SK-N-SH (cell line): Measurements from ENCODE around the gene TIMP2. TPM values are rescaled to one million over a fixed set of nuclear protein-coding genes. Genes with fewer than 3 reads are reported as not detected.

Experiments
- CTCF ChIA-PET: fragments of 300-600, 350-600 bp; formaldehyde crosslinking; extraction: SDS; loops from one replicate; lab custom pipeline; 2021; lab: Yijun Ruan, JAX
- POLR2A ChIA-PET: fragments of 350-600 bp; sonication (Branson Sonifier 250); formaldehyde crosslinking; extraction: SDS; loops from one replicate; lab custom pipeline; 2020; ENCODE audit warnings: antibody characterized with exemption, inconsistent platforms; lab: Yijun Ruan, JAX
- DNase-seq: peaks from one replicate; pipeline ENCODE4 v3.0.0; 2012
- H2AFZ ChIP-seq: fragments of 200-600 bp; sonication (generic); 2 replicates; pipeline ENCODE4 v1.8.1; 2016; ENCODE audit warnings: antibody characterized with exemption, mild to moderate bottlenecking, low read depth
- H3F3A ChIP-seq: fragments of 200-600 bp; sonication (generic); replicated peaks from 2 replicates; pipeline ENCODE3; 2016; ENCODE audit warnings: antibody characterized with exemption, mild to moderate bottlenecking; ENCODE audit not compliant: insufficient read depth
- H3K27ac ChIP-seq, 2 experiments: fragments of 200-500 bp in 1 of 2; fragments of 200-600 bp in 1 of 2; sonication (Bioruptor generic) in 1 of 2; sonication (generic), shearing (Covaris generic) in 1 of 2; 2 replicates each; pipeline versions ENCODE4 v1.5.1 to v1.6.1; 2014 to 2016; ENCODE audit warnings: low read depth in 2 of 2, inconsistent platforms in 1 of 2, low read length in 1 of 2, mild to moderate bottlenecking in 1 of 2, mixed read lengths in 1 of 2
- H3K27me3 ChIP-seq: fragments of 200-600 bp; sonication (generic), shearing (Covaris generic); 2 replicates; pipeline ENCODE4 v1.6.1; 2016; ENCODE audit warnings: mixed run types; ENCODE audit not compliant: insufficient read depth
- H3K36me3 ChIP-seq, 2 experiments: fragments of 200-500 bp in 1 of 2; fragments of 200-600 bp in 1 of 2; sonication (Bioruptor generic) in 1 of 2; sonication (generic) in 1 of 2; replicated peaks in 1 of 2; 2 replicates each; pipeline versions ENCODE3 to v1.5.1; 2014 to 2016; ENCODE audit warnings: low read length in 1 of 2, mild to moderate bottlenecking in 1 of 2; ENCODE audit not compliant: insufficient read depth in 2 of 2, control insufficient read depth in 1 of 2
- H3K4me1 ChIP-seq, 2 experiments: fragments of 200-500 bp in 1 of 2; fragments of 200-600 bp in 1 of 2; sonication (Bioruptor generic) in 1 of 2; sonication (generic), shearing (Covaris generic) in 1 of 2; 2 replicates each; pipeline versions ENCODE4 v1.5.1 to v1.6.1; 2014 to 2016; ENCODE audit warnings: low read depth in 1 of 2, low read length in 1 of 2, mixed run types in 1 of 2; ENCODE audit not compliant: insufficient read depth in 2 of 2, control insufficient read depth in 1 of 2
- H3K4me2 ChIP-seq: fragments of 200-600 bp; sonication (generic), shearing (Covaris generic); 2 replicates; pipeline ENCODE4 v1.6.1; 2017; ENCODE audit warnings: mixed run types
- H3K4me3 ChIP-seq, 2 experiments: fragments of 200-500 bp in 1 of 2; fragments of 200-600 bp in 1 of 2; sonication (Bioruptor generic) in 1 of 2; sonication (generic), shearing (Covaris generic) in 1 of 2; 2 replicates each; pipeline versions ENCODE4 v1.5.1 to v1.8.1; 2014 to 2016; ENCODE audit warnings: low read depth in 2 of 2, inconsistent platforms in 1 of 2, low read length in 1 of 2, mild to moderate bottlenecking in 1 of 2, mixed read lengths in 1 of 2, moderate library complexity in 1 of 2
- H3K79me2 ChIP-seq: fragments of 200-600 bp; sonication (generic); 2 replicates; pipeline ENCODE4 v1.8.1; 2017; ENCODE audit warnings: mild to moderate bottlenecking; ENCODE audit not compliant: insufficient read depth
- H3K9ac ChIP-seq: fragments of 200-600 bp; sonication (generic); 2 replicates; pipeline ENCODE4 v1.6.1; 2017; ENCODE audit warnings: mixed run types
- H3K9me2 ChIP-seq: fragments of 200-600 bp; sonication (generic); 2 replicates; pipeline ENCODE4 v1.6.1; 2017; ENCODE audit warnings: mixed run types
- H3K9me3 ChIP-seq: fragments of 200-600 bp; sonication (generic); 2 replicates; pipeline ENCODE4 v1.6.1; 2017; ENCODE audit warnings: mixed run types, mild to moderate bottlenecking, moderate library complexity
- H4K20me1 ChIP-seq: fragments of 200-600 bp; sonication (generic); 2 replicates; pipeline ENCODE4 v1.6.1; 2017; ENCODE audit warnings: mild to moderate bottlenecking, mixed run types; ENCODE audit not compliant: insufficient read depth
- CHD2 ChIP-seq: fragments of 150-350 bp; IDR thresholded peaks from 2 replicates; pipeline ENCODE4 v1.6.1; 2018; ENCODE audit warnings: low read length; ENCODE audit not compliant: partially characterized antibody
- ELF1 ChIP-seq: IDR thresholded peaks from 2 replicates; pipeline ENCODE4 v1.4.0; 2012
- EP300 ChIP-seq, 2 experiments: IDR thresholded peaks; 2 replicates each; pipeline versions ENCODE4 v1.4.0 to v1.6.1; 2012; ENCODE audit warnings: borderline replicate concordance in 1 of 2, low read depth in 1 of 2, low read length in 1 of 2
- EZH2phosphoT487 ChIP-seq: fragments of 200-600 bp; sonication (generic); IDR thresholded peaks from 2 replicates; pipeline ENCODE4 v1.6.1; 2017; ENCODE audit warnings: low read depth, mixed run types, mild to moderate bottlenecking, antibody characterized with exemption, moderate library complexity, borderline replicate concordance
- FOXM1 ChIP-seq: IDR thresholded peaks from 2 replicates; pipeline ENCODE4 v1.4.0; 2012; ENCODE audit warnings: low read depth, mild to moderate bottlenecking
- GATA2 ChIP-seq: sonication (generic); formaldehyde crosslinking; IDR thresholded peaks from 2 replicates; pipeline ENCODE4 v1.5.0; 2020; ENCODE audit warnings: mild to moderate bottlenecking, missing genetic modification reagents
- JUND ChIP-seq: IDR thresholded peaks from 2 replicates; pipeline ENCODE4 v1.4.0; 2012
- MAX ChIP-seq: IDR thresholded peaks from 2 replicates; pipeline ENCODE4 v1.4.0; 2012; ENCODE audit warnings: low read depth
- MEF2A ChIP-seq: IDR thresholded peaks from 2 replicates; pipeline ENCODE4 v1.4.0; 2012; ENCODE audit warnings: low read depth, borderline replicate concordance
- MXI1 ChIP-seq: IDR thresholded peaks from 2 replicates; pipeline ENCODE4 v1.6.1; 2012; ENCODE audit warnings: mild to moderate bottlenecking, low read depth, low read length, improper control_type of control experiment
- POLR2AphosphoS5 ChIP-seq: IDR thresholded peaks from 2 replicates; pipeline ENCODE4 v1.6.1; 2012; ENCODE audit warnings: low read depth, low read length
- RCOR1 ChIP-seq: fragments of 150-350 bp; IDR thresholded peaks from 2 replicates; pipeline ENCODE4 v1.6.1; 2017; ENCODE audit warnings: antibody characterized with exemption, low read length
- RFX5 ChIP-seq: IDR thresholded peaks from 2 replicates; pipeline ENCODE4 v1.6.1; 2012; ENCODE audit warnings: mild to moderate bottlenecking, improper control_type of control experiment, low read length
- SIN3A ChIP-seq: IDR thresholded peaks from 2 replicates; pipeline ENCODE4 v1.6.1; 2012; ENCODE audit warnings: low read depth, mild to moderate bottlenecking, low read length, moderate library complexity, borderline replicate concordance
- TAF1 ChIP-seq: IDR thresholded peaks from 2 replicates; pipeline ENCODE4 v1.6.1; 2012; ENCODE audit warnings: low read depth, mild to moderate bottlenecking, low read length, moderate library complexity, borderline replicate concordance
- TCF12 ChIP-seq: IDR thresholded peaks from 2 replicates; pipeline ENCODE4 v1.4.0; 2012
- USF2 ChIP-seq: fragments of 150-350 bp; IDR thresholded peaks from 2 replicates; pipeline ENCODE4 v1.6.1; 2017; ENCODE audit warnings: antibody characterized with exemption, low read length, low read depth, borderline replicate concordance
- WGBS: methylation state at CpG from one replicate; pipeline ENCODE4 v1.1.6; 2017; ENCODE audit warnings: low lambda C conversion rate; 5-methylcytosine and 5-hydroxymethylcytosine counted together
- polyA plus RNA-seq, 3 experiments: library from polyadenylated mRNA; depleted of rRNA; stranded (reverse); fragments of >200 nt; gene quantifications; 2 replicates each; pipeline ENCODE4 v1.2.3, GENCODE V29; 2012
- TF ChIP-seq, protein P1 (sequence below): IDR thresholded peaks from 2 replicates; pipeline ENCODE4 v1.4.0; 2012; ENCODE audit warnings: low read depth, borderline replicate concordance
- TF ChIP-seq, protein P2 (sequence below): IDR thresholded peaks from 2 replicates; pipeline ENCODE4; 2012

TIMP2 gene
- polyA plus RNA-seq, 1 of the 3 experiments (the other 2 are of a cell fraction): 441 TPM

- TF ChIP-seq EP300 (IDR thresholded peaks at IDR 0.05; ENCODE audit: borderline replicate concordance in 1 of 2, low read depth in 1 of 2, low read length in 1 of 2) (peak in 1 of 2 experiments; percentile 87; a peak in 2 of 4 replicates), JUND (peak; percentile 97; the same call in 1 of the 2 replicates), MAX (peak; percentile 84), SIN3A (peak; percentile 23; the same call in 1 of the 2 replicates), POLR2AphosphoS5 (peak; percentile 50; the same call in 1 of the 2 replicates), RCOR1 (no peak), USF2 (no peak)
- TF ChIP-seq, protein P1, sequence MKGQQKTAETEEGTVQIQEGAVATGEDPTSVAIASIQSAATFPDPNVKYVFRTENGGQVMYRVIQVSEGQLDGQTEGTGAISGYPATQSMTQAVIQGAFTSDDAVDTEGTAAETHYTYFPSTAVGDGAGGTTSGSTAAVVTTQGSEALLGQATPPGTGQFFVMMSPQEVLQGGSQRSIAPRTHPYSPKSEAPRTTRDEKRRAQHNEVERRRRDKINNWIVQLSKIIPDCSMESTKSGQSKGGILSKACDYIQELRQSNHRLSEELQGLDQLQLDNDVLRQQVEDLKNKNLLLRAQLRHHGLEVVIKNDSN: peak; percentile 64; the same call in 1 of the 2 replicates
Measured at GRCh38 chr17:78933025-78933958, 8.1 kb upstream of the TIMP2 start (continued).

DNA sequence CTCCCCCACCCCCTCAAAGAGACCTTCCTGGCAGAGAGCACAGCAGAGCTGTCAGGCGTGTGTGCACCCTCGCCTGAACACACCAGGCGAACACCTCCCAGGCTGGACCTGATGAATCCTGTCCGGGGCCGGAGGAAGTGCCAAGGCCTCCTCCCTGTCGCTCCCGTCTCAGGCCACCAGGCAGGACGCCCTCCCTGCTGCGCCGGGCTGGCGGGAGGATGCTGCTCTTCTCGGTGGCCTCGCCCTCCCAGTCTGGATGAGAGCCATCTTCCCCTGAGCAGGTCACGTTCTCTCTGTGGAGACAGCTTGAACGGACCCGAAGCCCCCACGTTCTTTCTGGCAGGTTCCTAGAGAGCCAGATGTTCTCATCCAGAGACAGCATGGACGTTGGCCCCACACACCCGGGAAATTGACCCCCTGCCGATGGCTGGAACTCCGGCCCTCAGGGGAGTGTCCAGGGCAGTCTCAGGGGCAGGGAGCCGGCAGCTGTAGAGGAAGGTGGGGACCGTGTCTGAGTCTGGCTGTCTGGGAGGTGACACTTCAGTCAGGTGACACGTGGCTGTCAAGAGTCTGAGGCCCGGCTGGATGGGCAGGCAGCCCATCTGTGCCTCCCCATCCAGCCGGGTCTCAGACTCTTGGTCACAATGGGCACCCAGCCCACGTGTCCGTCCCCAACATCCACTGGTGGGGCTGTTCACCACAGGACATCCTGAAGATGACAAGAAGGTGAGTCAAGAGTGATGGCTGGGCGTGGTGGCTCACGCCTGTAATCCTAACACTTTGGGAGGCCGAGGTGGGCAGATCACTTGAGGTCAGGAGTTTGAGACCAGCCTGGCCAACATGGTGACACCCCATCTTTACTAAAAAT, 5.0 kb upstream of the TIMP2 start:
- Histone ChIP-seq H3K27ac (no peak overlapping the region), H3K4me1 (peaks cover 32 to 34% of the 10 kb centered on the region in 2 experiments), H4K20me1 (no peaks in the 10 kb centered on the region), H3F3A (peaks cover 32% of the 10 kb centered on the region), H3K36me3 (no peaks in the 10 kb centered on the region), H3K9ac (no peak overlapping the region), H3K4me2 (no peak overlapping the region), H3K4me3 (no peak overlapping the region), H2AFZ (no peak overlapping the region), H3K9me3 (no peaks in the 10 kb centered on the region), H3K79me2 (no peaks in the 10 kb centered on the region), H3K27me3 (no peaks in the 10 kb centered on the region), H3K9me2 (no peaks in the 10 kb centered on the region)
- WGBS: 89% methylated on average over 31 of the region's 31 CpGs
- TF ChIP-seq FOXM1 (no peak), EZH2phosphoT487 (no peak), TCF12 (no peak), CHD2 (no peak), GATA2 (CRISPR knock-in tag) (no peak), ELF1 (no peak), MXI1 (no peak), RFX5 (no peak), MEF2A (no peak), EP300 (IDR thresholded peaks at IDR 0.05; ENCODE audit: borderline replicate concordance in 1 of 2, low read depth in 1 of 2, low read length in 1 of 2) (no peak), RCOR1 (no peak), POLR2AphosphoS5 (no peak), MAX (no peak), TAF1 (no peak)
- TF ChIP-seq, protein P2, sequence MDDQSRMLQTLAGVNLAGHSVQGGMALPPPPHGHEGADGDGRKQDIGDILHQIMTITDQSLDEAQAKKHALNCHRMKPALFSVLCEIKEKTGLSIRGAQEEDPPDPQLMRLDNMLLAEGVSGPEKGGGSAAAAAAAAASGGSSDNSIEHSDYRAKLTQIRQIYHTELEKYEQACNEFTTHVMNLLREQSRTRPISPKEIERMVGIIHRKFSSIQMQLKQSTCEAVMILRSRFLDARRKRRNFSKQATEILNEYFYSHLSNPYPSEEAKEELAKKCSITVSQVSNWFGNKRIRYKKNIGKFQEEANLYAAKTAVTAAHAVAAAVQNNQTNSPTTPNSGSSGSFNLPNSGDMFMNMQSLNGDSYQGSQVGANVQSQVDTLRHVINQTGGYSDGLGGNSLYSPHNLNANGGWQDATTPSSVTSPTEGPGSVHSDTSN: no peak
- TF ChIP-seq, protein P1: no peak
- POLR2A ChIA-PET: no interaction called here
- CTCF ChIA-PET: interaction anchor here (1.5 to 1.7 kb wide), 2 partner anchors 41 to 65 kb away, joined by 5 to 10 read pairs; no protein-coding TSS in a partner anchor
- DNase-seq: no peak
